HCEC 1CT (cell line): ENCODE results near the gene ZFP30.
A peak's percentile ranks its signal among the peaks of the same experiment; 100 is the strongest.
"Not testable (repeated sequence)": the region's sequence is repeated elsewhere in the genome, so short reads cannot be mapped to it uniquely, and the experiment has no call there.

Source experiments
- DNase-seq: peaks from one replicate; pipeline ENCODE4 v3.0.0-alpha.2; 2017

Gene ZFP30

DNA sequence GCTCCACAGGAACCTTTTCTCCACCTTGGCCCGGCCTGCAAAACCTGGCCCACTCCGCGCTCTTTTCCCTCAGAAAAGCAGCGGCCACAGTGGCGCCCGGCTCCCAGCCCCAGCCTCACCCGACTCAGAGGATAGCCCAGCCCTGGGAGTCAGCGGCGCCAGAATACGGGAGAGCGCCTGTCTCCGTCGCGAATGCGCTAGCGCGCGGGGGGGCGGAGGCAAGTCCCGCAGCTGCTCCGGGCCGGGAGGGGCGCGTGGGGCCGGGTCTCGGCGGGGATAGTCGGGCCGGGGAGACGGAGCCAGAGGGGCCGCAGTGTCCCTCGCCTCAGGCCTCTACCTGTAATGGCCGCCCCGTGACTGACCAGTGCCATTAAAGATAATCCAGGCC, at the start of gene ZFP30:
TSS of gene ZFP30 (minus strand) at position 165 of the 388 bp plus-strand sequence. CDS start 7,643 bp downstream, outside the sequence.
- DNase-seq = peak; percentile 85

- DNase-seq = no peak
Measured at GRCh38 chr19:37699057-37699456, 43.8 kb upstream of the ZFP30 start.

- no peak for DNase-seq
Measured at GRCh38 chr19:37698216-37698615, 43.0 kb upstream of the ZFP30 start.

DNA sequence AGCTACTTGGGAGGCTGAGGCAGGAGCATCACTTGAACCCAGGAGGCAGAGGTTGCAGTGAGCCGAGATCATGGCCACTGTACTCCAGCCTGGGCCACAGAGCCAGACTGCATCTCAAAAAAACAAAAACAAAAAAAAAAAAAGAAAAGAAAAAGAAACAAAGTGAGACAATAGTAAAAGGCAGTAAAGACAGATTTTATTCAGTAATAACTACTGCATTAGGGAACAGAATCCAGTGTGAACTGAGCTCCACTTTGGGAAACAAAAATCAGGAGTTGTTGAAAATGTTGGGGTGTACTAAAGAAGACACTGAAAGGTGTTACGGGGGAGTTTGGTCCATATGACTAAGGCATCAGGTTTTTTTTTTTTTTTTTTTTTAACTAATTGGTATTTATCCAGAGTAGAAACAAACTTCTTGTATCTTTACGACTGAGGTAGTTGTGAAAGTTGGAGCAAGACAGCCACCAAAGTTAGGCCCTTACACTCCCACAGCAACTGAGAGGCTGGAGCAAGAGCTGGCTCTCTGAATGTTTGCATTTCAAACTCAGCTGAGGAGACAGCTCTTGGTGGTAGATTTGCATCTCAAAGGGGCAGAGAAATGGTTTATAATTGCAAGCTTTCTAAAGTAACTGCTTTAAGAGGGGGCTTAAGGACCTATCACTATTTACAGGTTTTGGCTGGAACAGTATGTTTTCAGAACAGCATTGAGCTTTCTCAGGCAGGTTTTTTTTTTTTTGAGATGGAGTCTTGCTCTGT, 40.1 kb upstream of the ZFP30 start:
- no peak for DNase-seq

- no peak for DNase-seq
Measured at GRCh38 chr19:37692956-37693620, 37.8 kb upstream of the ZFP30 start.

- DNase-seq = peak; percentile 9
Measured at GRCh38 chr19:37691881-37692504, 36.7 kb upstream of the ZFP30 start.

DNA sequence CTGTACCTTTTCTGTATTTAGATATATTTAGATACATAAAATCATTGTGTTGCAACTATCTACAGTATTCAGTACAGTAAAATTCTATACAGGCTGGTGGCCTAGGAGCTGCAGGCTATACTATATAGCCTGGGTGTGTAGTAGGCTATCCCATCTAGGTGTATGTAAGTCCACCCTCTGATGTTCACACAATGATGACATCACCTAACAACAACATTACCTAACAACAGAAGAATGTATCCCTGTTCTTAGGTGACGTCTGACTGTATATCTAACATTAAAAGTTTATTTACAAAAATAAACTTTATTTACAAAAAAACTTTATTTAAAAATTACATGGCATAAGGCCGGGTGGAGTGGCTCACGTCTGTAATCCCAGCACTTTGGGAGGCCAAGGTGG, 28.3 kb upstream of the ZFP30 start:
- DNase-seq = no peak

GRCh38 chr19:37669450-37669914, 14.2 kb upstream of the ZFP30 start:
- no peak for DNase-seq

- not testable (repeated sequence) for DNase-seq
Measured at GRCh38 chr19:37657157-37657556, 1.9 kb upstream of the ZFP30 start.

DNA sequence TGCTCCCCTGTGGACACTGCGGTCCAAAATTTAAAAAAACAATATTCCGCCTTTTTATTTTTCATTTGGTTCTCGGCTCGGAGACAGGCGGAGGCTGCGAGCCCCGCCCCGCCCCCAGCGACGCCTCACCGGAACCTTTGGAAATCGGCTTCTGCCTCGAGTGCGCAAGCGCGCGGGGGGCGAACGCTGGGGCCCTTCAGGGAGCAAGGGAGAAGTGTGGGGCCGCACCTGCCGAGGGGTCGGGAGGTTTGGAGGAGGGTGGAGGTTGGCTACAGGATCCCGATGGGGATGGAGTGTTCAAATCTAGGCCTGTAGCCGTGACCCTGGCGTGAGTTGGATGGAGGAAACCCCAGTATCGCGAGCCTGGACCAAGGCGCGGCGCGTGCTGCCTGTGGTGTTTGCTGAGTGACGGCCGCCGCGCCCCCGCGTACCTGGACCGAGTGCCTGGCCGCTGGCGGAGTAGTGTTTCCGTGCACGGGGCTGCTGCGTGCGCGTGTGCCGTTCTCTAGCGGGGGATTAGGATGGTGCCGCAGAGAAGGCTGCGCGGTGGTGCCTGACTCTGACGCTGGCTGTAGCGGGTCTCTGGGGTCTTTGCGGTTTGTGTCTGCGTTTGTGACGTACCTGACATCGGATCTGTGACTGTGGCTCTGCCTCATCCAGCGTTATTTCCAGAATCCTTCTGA, 565 bp upstream of the ZFP30 start:
- peak; percentile 76 for DNase-seq

- DNase-seq = peak; percentile 47
Measured at GRCh38 chr19:37654629-37655300, 500 bp downstream of the ZFP30 start.

- no peak for DNase-seq
Measured at GRCh38 chr19:37654118-37654517, 1.1 kb downstream of the ZFP30 start.

- no peak for DNase-seq
Measured at GRCh38 chr19:37635076-37636056, 19.9 kb downstream of the ZFP30 start.

- DNase-seq = peak; percentile 38
Measured at GRCh38 chr19:37594982-37595382, 60.3 kb downstream of the ZFP30 start.

DNA sequence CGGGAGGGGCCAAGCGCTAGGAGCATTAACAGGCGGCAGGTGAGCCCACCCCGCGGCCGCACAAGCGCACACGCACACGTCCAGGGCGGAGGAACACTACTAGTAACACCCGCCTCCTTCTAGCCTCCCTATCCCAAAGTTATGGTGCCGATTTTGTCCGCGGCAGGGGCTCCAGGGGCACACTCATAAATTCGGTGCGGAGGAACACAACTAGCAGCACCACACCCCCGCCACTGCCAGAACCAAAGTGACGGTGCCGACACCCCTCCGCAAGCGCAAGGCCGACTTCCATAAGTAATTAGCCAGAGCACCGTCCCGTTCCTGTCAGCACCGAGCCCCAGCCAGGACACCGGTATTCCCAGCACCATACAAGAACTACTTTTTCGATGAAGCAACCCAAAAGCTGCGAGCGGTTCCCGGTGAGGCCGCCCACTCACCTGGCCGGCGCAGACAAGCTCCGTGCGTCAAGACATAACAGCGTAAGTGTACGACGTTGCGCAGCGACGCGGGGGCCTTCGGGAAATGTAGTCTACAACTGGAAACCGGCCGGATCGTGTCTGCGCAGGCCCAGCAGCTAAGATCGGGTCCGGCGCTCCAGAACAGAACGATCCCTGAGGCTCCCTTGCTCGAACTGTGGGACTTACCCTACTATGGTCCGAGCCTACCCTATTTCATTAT, 60.8 kb downstream of the ZFP30 start, which contains the start of the genes ZNF540 and ZNF571:
TSS of gene ZNF540 (plus strand) at position 573 of the 678 bp plus-strand sequence. CDS start 3,572 bp downstream, outside the sequence.
TSS of gene ZNF571 (minus strand) at position 489 of the 678 bp plus-strand sequence. CDS start 8,116 bp downstream, outside the sequence.
- peak; percentile 92 for DNase-seq

DNA sequence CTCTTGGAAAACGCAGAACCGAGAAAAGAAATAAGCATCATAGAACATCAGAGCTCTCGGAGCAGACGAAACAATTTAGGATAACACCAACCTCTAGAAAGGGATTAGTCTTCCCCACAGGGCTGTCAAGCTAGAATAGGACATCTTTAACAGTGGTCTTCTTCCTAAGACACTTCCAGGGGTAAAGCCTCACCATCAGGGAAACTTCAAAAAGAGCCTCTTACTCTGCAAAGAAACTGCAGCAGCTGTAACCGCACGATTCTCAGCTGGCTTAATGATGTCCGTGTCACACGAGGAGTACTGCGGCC, 61.3 kb downstream of the ZFP30 start:
- no peak for DNase-seq

- DNase-seq = no peak
Measured at GRCh38 chr19:37583340-37583739, 71.9 kb downstream of the ZFP30 start.

GRCh38 chr19:37572203-37572602, 83.1 kb downstream of the ZFP30 start:
- peak; percentile 21 for DNase-seq

- DNase-seq = no peak
Measured at GRCh38 chr19:37565370-37565669, 89.9 kb downstream of the ZFP30 start.

DNA sequence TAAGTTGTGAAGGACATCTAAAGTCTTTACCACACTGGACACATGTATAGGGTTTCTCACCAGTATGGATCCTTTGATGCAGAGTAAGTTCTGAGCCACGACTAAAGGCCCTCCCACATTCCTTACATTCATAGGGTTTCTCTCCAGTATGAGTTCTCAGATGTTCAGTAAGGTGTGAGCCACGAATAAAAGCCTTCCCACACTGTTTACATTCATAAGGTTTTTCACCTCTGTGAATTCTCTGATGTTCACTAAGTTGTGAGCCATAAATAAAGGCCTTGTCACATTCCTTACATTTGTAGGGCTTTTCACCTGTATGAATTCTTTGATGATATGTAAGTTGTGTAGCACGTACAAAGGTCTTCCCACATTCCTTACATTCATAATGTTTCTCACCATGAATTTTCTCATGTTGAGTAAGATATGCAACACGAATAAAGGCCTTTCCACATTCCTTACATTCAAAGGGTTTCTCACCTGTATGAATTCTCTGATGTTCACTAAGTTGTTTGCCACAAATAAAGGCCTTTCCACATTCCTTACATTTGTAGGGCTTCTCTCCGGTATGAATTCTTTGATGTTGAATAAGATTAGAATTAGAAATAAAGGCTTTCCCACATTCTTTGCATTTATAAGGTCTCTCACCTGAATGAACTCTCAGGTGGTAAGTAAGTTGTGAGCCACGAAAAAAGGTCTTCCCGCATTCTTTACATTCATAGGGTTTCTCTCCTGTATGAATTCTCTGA, 90.5 kb downstream of the ZFP30 start:
- DNase-seq = no peak
